SK-N-DZ (cell line): Measurements from ENCODE around the gene OVOL1.

Source experiments
- DNase-seq: peaks from one replicate; pipeline ENCODE4 v3.0.0-alpha.2; 2015; ENCODE audit warnings: low spot score

OVOL1 gene

GRCh38 chr11:65791719-65792213 lies 4.9 kb downstream of the OVOL1 start:
- no peak for DNase-seq

GRCh38 chr11:65792456-65792855 lies 5.6 kb downstream of the OVOL1 start:
- no peak for DNase-seq

GRCh38 chr11:65793144-65793581 lies 6.3 kb downstream of the OVOL1 start:
- DNase-seq, result no peak

GRCh38 chr11:65793625-65794400 lies 7.0 kb downstream of the OVOL1 start:
- no peak for DNase-seq

- no peak for DNase-seq
Observed at GRCh38 chr11:65794570-65795510, 8.0 kb downstream of the OVOL1 start.

GRCh38 chr11:65796726-65797601 lies 10.1 kb downstream of the OVOL1 start:
- DNase-seq, result no peak

GRCh38 chr11:65797711-65798110 lies 10.8 kb downstream of the OVOL1 start:
- DNase-seq, result no peak

- DNase-seq, result no peak
Observed at GRCh38 chr11:65798882-65799281, 12.0 kb downstream of the OVOL1 start.

GRCh38 chr11:65801153-65801987 lies 14.5 kb downstream of the OVOL1 start:
- DNase-seq, result no peak

- DNase-seq, result no peak
Observed at GRCh38 chr11:65802841-65803240, 16.0 kb downstream of the OVOL1 start.

GRCh38 chr11:65803797-65804492 lies 17.1 kb downstream of the OVOL1 start:
- no peak for DNase-seq

GRCh38 chr11:65806979-65807378 lies 20.1 kb downstream of the OVOL1 start:
- DNase-seq, result no peak

- DNase-seq, result no peak
Observed at GRCh38 chr11:65808744-65809341, 22.0 kb downstream of the OVOL1 start.

GRCh38 chr11:65809496-65809895 lies 22.6 kb downstream of the OVOL1 start:
- DNase-seq, result no peak

- no peak for DNase-seq
Observed at GRCh38 chr11:65810046-65810868, 23.4 kb downstream of the OVOL1 start.

GRCh38 chr11:65811764-65812475 lies 25.1 kb downstream of the OVOL1 start:
- DNase-seq, result no peak

- DNase-seq, result no peak
Observed at GRCh38 chr11:65814131-65814985, 27.5 kb downstream of the OVOL1 start.
